ENCODE results near the gene HID1. TPM values are rescaled to one million over a fixed set of nuclear protein-coding genes. Genes with fewer than 3 reads are reported as not detected.
A peak's percentile ranks its signal among the peaks of the same experiment; 100 is the strongest.

HID1 gene
- total RNA-seq, 6 experiments from 2014 or later: 0.40 to 0.96 (median 0.56) TPM

GRCh38 chr17:74964246-74964761, 8.3 kb downstream of the HID1 start:
- H3K27me3 Mint-ChIP-seq (ENCODE audit: insufficient read depth): peaks cover 4% of the 10 kb centered on the region
- TF ChIP-seq CTCF (IDR thresholded peaks at IDR 0.05): no peak
- H3K36me3 Mint-ChIP-seq (ENCODE audit: low read depth): no peaks in the 10 kb centered on the region
- no peaks in the 10 kb centered on the region for H3K9me3 Mint-ChIP-seq
- H3K4me3 Mint-ChIP-seq: no peak overlapping the region
- peaks cover 15% of the 10 kb centered on the region for H3K4me1 Mint-ChIP-seq (ENCODE audit: low read depth)
- H3K27ac Mint-ChIP-seq: no peak overlapping the region
- no peak for DNase-seq

GRCh38 chr17:74963656-74964055, 8.9 kb downstream of the HID1 start:
- Mint-ChIP-seq H3K27ac (no peak overlapping the region), H3K4me3 (no peak overlapping the region), H3K36me3 (ENCODE audit: low read depth) (no peaks in the 10 kb centered on the region), H3K4me1 (ENCODE audit: low read depth) (peaks cover 15% of the 10 kb centered on the region), H3K27me3 (ENCODE audit: insufficient read depth) (peaks cover 2% of the 10 kb centered on the region), H3K9me3 (no peaks in the 10 kb centered on the region)
- peak; percentile 39; the same call in 1 of the 2 replicates for TF ChIP-seq CTCF (IDR thresholded peaks at IDR 0.05)
- DNase-seq: no peak

GRCh38 chr17:74962622-74963394, 9.8 kb downstream of the HID1 start:
- Mint-ChIP-seq H3K27ac (no peak overlapping the region), H3K4me3 (no peak overlapping the region), H3K9me3 (no peaks in the 10 kb centered on the region), H3K4me1 (ENCODE audit: low read depth) (peaks cover 15% of the 10 kb centered on the region), H3K27me3 (ENCODE audit: insufficient read depth) (peaks cover 2% of the 10 kb centered on the region), H3K36me3 (ENCODE audit: low read depth) (no peaks in the 10 kb centered on the region)
- TF ChIP-seq CTCF (IDR thresholded peaks at IDR 0.05): no peak
- no peak for DNase-seq

GRCh38 chr17:74961657-74962350, 10.8 kb downstream of the HID1 start:
- TF ChIP-seq CTCF (IDR thresholded peaks at IDR 0.05): peak; percentile 96
- peak; percentile 72 for DNase-seq
- no peaks in the 10 kb centered on the region for H3K36me3 Mint-ChIP-seq (ENCODE audit: low read depth)
- H3K4me1 Mint-ChIP-seq (ENCODE audit: low read depth): peaks cover 15% of the 10 kb centered on the region
- no peak overlapping the region for H3K4me3 Mint-ChIP-seq
- no peak overlapping the region for H3K27ac Mint-ChIP-seq
- H3K9me3 Mint-ChIP-seq: no peaks in the 10 kb centered on the region
- H3K27me3 Mint-ChIP-seq (ENCODE audit: insufficient read depth): peaks cover 3% of the 10 kb centered on the region

GRCh38 chr17:74960570-74961342, 11.8 kb downstream of the HID1 start:
- Mint-ChIP-seq H3K4me1 (ENCODE audit: low read depth) (peaks cover 15% of the 10 kb centered on the region), H3K27ac (peak overlapping the region; percentile 73; the same call in 1 of the 2 replicates), H3K4me3 (no peak overlapping the region), H3K9me3 (no peaks in the 10 kb centered on the region), H3K27me3 (ENCODE audit: insufficient read depth) (peaks cover 9% of the 10 kb centered on the region), H3K36me3 (ENCODE audit: low read depth) (no peaks in the 10 kb centered on the region)
- peak; percentile 18 for DNase-seq
- TF ChIP-seq CTCF (IDR thresholded peaks at IDR 0.05): no peak
